WTC11 (cell line): Measurements from ENCODE around the gene PARD3B.

Source experiments
- JUN ChIP-seq: sonication (generic); formaldehyde crosslinking; IDR thresholded peaks from 2 replicates; pipeline ENCODE4 v1.8.0; 2023; ENCODE audit warnings: mild to moderate bottlenecking, missing genetic modification reagents
- MXD4 ChIP-seq: fragments of 250-450 bp; sonication (Bioruptor Pico); IDR thresholded peaks from 2 replicates; pipeline ENCODE4 v1.8.0; 2021; ENCODE audit warnings: mild to moderate bottlenecking, moderate library complexity, borderline replicate concordance
- NR2C2 ChIP-seq: sonication (generic); formaldehyde crosslinking; IDR thresholded peaks from 2 replicates; pipeline ENCODE4 v1.8.0; 2022; ENCODE audit warnings: mild to moderate bottlenecking, missing genetic modification reagents
- ZNF121 ChIP-seq: sonication (generic); formaldehyde crosslinking; IDR thresholded peaks from 2 replicates; pipeline ENCODE4 v1.8.0; 2023; ENCODE audit warnings: missing genetic modification reagents
- TF ChIP-seq, protein P1 (sequence below): sonication (generic); formaldehyde crosslinking; IDR thresholded peaks from 2 replicates; pipeline ENCODE4 v1.8.1; 2022; ENCODE audit warnings: low read depth, missing genetic modification reagents, borderline replicate concordance
- TF ChIP-seq, protein P2 (sequence below): fragments of 200-600 bp; IDR thresholded peaks from 2 replicates; pipeline ENCODE4 v1.8.0; 2022; ENCODE audit warnings: antibody characterized with exemption
- TF ChIP-seq, protein P3 (sequence below): fragments of 250-450 bp; sonication (Bioruptor Pico); IDR thresholded peaks from 2 replicates; pipeline ENCODE4 v1.9.0; 2021; ENCODE audit warnings: mild to moderate bottlenecking
- TF ChIP-seq, protein P4 (sequence below): sonication (generic); formaldehyde crosslinking; IDR thresholded peaks from 2 replicates; pipeline ENCODE4 v1.8.0; 2022; ENCODE audit warnings: mild to moderate bottlenecking, missing genetic modification reagents

DNA sequence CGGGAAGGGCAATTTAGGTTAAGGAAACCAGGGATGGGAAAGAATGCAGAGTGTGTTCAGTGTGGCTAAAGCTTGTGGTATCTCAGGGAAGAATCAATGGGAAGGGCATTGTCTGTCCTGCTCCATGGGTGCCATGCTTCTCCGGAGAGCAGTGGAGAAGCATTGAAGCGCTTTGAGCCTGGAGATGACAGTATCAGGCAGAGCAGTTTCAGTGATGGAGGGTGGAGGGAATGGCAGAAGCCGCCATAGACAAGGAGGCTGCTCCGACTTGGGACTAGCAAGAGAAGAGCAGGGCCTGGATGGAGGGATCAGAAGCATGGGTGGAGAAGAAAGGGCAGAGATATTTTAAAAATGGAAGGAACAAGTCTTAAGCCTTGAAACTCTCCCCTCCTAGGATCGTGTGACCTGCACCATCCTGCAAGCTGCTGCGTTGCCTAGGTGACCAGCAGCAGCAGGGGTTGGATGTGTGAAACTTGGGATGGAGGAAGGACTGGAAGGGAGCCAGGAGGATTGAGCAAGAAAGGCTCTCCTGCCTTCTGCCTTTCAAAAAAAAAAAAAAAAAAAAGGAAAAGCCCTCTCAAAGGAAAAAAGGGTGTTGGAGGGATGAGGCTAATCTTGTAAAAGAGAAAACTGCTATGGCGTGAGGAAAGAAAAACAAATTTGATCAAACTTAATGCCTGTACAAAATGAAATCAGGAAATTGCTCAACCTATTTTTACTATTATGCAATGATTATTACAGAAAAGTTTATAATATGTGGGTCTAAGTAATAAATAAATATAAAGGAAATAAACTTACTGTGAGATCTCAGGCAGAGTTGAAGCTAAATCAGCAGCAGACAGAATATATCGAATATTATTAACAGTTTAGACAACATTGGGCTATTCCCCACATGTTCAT lies 643.2 kb downstream of the PARD3B start:
- TF ChIP-seq, protein P1, sequence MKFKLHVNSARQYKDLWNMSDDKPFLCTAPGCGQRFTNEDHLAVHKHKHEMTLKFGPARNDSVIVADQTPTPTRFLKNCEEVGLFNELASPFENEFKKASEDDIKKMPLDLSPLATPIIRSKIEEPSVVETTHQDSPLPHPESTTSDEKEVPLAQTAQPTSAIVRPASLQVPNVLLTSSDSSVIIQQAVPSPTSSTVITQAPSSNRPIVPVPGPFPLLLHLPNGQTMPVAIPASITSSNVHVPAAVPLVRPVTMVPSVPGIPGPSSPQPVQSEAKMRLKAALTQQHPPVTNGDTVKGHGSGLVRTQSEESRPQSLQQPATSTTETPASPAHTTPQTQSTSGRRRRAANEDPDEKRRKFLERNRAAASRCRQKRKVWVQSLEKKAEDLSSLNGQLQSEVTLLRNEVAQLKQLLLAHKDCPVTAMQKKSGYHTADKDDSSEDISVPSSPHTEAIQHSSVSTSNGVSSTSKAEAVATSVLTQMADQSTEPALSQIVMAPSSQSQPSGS (CRISPR knock-in tag), result no peak
- TF ChIP-seq ZNF121 (0 out of 2 replicates have a peak, but pooled peaks have one; percentile 6), NR2C2 (CRISPR knock-in tag) (no peak), JUN (CRISPR knock-in tag) (no peak), MXD4 (CRISPR knock-in tag) (no peak)
- TF ChIP-seq, protein P2, sequence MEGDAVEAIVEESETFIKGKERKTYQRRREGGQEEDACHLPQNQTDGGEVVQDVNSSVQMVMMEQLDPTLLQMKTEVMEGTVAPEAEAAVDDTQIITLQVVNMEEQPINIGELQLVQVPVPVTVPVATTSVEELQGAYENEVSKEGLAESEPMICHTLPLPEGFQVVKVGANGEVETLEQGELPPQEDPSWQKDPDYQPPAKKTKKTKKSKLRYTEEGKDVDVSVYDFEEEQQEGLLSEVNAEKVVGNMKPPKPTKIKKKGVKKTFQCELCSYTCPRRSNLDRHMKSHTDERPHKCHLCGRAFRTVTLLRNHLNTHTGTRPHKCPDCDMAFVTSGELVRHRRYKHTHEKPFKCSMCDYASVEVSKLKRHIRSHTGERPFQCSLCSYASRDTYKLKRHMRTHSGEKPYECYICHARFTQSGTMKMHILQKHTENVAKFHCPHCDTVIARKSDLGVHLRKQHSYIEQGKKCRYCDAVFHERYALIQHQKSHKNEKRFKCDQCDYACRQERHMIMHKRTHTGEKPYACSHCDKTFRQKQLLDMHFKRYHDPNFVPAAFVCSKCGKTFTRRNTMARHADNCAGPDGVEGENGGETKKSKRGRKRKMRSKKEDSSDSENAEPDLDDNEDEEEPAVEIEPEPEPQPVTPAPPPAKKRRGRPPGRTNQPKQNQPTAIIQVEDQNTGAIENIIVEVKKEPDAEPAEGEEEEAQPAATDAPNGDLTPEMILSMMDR, result no peak
- TF ChIP-seq, protein P3, sequence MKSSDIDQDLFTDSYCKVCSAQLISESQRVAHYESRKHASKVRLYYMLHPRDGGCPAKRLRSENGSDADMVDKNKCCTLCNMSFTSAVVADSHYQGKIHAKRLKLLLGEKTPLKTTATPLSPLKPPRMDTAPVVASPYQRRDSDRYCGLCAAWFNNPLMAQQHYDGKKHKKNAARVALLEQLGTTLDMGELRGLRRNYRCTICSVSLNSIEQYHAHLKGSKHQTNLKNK (CRISPR knock-in tag), result no peak
- TF ChIP-seq, protein P4, sequence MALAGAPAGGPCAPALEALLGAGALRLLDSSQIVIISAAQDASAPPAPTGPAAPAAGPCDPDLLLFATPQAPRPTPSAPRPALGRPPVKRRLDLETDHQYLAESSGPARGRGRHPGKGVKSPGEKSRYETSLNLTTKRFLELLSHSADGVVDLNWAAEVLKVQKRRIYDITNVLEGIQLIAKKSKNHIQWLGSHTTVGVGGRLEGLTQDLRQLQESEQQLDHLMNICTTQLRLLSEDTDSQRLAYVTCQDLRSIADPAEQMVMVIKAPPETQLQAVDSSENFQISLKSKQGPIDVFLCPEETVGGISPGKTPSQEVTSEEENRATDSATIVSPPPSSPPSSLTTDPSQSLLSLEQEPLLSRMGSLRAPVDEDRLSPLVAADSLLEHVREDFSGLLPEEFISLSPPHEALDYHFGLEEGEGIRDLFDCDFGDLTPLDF (CRISPR knock-in tag), result no peak
